Gastroesophageal sphincter (tissue), 3 donors: ENCODE data around the gene PRSS37.

ENCODE experiments used
- EP300 ChIP-seq: sonication (generic); formaldehyde crosslinking; IDR thresholded peaks from one replicate; pipeline ENCODE4 v1.6.1; 2017; ENCODE audit warnings: antibody characterized with exemption, mild to moderate bottlenecking
- TF ChIP-seq, protein P1 (sequence below), 4 experiments: fragments of 200-600 bp in 2 of 4; fragments of 450-650 bp in 2 of 4; sonication (generic) in 1 of 4; IDR thresholded peaks; one replicate each; pipeline ENCODE4 v1.5.1; 2017 to 2019; ENCODE audit warnings: antibody characterized with exemption in 4 of 4, mild to moderate bottlenecking in 2 of 4, moderate library complexity in 2 of 4

DNA sequence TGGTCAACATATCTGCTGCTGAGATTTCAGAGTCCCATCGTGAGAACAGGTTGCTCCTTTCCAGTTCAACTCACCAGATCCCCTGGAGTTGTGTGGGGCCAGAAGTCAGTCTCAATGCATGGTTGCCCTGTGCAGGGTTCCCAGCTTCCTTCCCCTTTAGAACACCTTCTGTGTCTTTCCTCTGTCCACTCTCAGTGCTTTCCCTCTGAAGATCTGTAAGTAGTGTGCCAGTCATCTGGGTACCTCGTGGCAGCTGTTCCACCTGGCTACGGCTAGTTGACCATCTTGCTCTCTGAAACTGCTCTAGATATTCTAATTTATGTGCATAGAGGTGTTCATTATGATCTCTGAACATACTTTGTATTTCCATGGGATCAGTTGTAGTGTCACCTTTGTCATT is 36.1 kb upstream of the PRSS37 start:
- TF ChIP-seq, protein P1, sequence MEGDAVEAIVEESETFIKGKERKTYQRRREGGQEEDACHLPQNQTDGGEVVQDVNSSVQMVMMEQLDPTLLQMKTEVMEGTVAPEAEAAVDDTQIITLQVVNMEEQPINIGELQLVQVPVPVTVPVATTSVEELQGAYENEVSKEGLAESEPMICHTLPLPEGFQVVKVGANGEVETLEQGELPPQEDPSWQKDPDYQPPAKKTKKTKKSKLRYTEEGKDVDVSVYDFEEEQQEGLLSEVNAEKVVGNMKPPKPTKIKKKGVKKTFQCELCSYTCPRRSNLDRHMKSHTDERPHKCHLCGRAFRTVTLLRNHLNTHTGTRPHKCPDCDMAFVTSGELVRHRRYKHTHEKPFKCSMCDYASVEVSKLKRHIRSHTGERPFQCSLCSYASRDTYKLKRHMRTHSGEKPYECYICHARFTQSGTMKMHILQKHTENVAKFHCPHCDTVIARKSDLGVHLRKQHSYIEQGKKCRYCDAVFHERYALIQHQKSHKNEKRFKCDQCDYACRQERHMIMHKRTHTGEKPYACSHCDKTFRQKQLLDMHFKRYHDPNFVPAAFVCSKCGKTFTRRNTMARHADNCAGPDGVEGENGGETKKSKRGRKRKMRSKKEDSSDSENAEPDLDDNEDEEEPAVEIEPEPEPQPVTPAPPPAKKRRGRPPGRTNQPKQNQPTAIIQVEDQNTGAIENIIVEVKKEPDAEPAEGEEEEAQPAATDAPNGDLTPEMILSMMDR (IDR thresholded peaks at IDR 0.05), result no peak
- TF ChIP-seq EP300, result no peak
